HG03558 (cell line): ENCODE results near the gene SEMA3C.

Experiments
- ATAC-seq: cut with Tn5 transposase; IDR thresholded peaks from one replicate; pipeline ENCODE4 v1.9.1; 2021; ENCODE audit warnings: moderate number of reproducible peaks; ENCODE audit not compliant: unreplicated experiment; ENCODE audit errors: extremely low read depth

SEMA3C gene

DNA sequence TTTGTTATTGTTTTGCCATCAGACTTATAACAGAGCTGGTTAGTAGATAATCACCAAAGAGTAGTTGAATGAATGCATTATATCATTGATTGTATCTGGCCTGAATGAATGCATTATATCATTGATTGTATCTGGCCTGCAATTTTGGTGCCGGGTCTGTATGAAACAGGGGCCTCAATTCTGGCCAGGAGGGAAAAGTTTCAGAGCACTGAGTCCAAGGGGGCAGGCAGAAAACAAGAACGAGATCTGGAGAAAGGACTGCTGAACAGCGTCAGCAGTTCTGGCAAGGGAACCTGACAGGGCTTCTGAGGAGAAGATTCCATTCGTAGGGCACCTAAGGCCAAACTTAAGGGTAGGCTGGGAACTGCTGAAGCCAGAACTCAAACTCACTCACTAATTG is 128.0 kb downstream of the SEMA3C start:
- no peak for ATAC-seq

DNA sequence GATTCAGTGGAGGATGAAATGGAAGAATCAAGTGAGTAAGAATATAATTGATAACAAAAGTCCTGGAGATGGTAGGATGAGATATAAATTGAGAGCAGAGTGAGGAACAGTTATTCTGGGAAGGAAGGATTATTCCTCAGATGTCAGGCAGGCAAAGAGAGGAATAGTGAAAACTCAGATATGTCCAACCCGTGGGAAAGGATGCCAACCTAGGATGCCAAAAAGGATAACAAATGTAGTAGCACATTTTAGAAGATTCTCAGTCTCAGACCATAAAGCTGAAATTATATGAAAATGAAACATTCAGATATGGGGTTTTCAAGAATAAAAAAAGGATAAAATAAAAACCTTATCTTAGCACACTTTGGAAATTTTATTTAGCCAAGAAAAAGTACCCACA is 131.1 kb downstream of the SEMA3C start:
- ATAC-seq: no peak

DNA sequence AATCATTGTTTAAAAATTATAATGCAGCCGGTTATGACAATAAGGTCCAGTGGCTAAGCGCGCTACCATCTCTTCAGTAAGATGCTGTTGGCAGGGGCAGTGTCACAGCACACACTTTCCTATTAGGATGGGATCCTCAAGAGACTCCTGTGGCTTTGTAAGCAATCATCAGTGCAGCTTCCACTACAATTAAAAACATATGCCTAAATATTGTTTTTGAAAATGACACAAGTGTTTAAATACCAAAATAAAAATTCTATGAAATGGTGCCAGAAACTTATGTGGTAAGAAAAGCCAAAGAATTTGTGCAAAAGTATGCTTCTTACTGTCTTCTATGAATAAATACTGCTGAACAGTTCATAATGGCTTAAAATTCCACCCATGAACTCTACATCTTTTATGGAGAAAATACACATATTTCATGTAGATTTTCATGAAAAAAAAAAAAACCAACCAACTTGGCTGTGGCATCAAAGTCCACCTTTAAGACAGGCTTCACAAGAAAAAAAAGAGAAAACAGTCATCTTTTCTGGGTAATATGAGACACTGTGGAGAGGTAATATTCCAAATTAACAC is 132.8 kb downstream of the SEMA3C start:
- ATAC-seq: no peak

- no peak for ATAC-seq
Measured at GRCh38 chr7:80785276-80785675, 133.6 kb downstream of the SEMA3C start.

- ATAC-seq: no peak
Measured at GRCh38 chr7:80783678-80784327, 135.0 kb downstream of the SEMA3C start.

DNA sequence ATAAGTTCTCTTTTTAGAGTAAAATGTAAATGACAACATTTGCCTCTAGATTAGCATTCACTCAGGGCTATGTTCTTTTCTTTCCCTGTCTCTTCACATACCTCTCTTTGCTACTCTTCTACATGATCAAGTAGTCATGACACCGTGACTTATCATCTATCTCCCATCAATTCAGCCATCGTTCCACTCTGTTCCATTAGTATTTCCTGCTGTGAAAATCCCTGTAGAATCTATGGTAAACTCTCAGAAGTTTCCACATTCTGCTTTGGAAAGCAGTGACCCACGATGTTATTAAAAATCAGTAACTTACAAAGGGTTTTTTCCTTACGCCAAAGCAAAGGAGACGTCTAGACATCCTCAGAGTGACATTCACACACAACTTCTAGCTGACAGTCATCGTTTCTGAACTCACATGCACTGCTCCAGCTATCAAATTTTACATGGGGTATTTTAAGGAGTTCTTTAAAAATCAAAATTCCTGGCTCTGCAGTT is 135.6 kb downstream of the SEMA3C start:
- ATAC-seq: no peak

DNA sequence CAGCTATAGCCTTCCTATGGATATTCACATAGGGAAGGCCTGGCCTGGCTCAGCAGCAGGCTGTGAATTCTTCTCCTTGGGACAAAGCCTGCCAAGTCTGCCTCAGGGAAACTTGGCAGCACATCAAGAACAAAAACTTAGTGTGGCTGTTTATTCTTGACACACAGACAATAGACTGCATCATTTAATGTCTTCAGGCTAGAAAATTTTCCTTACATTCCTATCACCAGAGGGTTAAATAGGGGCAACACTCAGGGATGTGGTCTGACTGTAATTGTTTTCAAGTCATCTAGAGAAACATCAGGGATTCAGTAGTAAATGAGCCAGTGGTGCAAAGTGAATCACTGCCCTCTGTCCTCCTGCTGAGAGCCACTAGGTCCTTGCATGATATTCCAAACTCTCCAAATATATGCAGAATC is 137.3 kb downstream of the SEMA3C start:
- ATAC-seq: no peak

- ATAC-seq: no peak
Measured at GRCh38 chr7:80781146-80781545, 137.7 kb downstream of the SEMA3C start.

DNA sequence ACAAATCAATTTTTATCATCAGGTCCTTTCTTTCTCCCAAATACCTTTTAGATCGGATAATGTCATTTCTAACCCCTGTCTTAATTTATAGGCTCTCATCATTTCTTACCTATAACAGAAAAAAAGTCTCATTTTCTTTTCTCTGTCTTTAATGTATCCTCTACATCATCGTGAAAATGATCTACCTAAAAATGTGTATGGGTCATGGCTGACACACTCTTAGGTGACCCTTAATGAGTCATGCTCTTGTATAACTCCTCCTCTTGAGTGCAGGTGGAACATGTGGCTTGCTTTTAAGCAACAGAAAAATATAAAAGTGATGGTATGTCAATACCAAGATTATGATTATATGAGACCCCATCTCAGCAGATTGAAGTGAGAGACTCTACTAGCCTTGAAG is 139.4 kb downstream of the SEMA3C start:
- ATAC-seq: no peak

- no peak for ATAC-seq
Measured at GRCh38 chr7:80775897-80776296, 143.0 kb downstream of the SEMA3C start.

DNA sequence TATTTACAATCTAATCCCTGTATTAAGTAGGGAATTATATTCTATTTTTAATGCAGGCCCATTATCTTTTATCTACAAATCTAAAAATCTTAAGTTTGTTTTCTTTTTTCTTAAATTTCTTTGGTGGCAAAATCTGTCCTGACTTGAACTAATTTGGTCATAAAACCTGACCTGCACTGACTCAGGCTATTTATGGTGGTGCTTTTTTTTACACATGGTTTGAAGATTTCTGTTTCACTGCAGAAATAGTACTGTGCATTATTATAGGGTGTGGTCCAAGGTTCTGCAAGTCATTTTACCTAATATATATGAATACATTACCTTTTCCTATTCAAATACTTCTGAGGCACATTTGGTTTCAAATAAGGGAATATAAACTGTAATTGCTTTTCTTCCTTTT is 143.4 kb downstream of the SEMA3C start:
- ATAC-seq: no peak

- ATAC-seq: no peak
Measured at GRCh38 chr7:80774843-80775242, 144.0 kb downstream of the SEMA3C start.

GRCh38 chr7:80773787-80774508 is 144.9 kb downstream of the SEMA3C start:
- no peak for ATAC-seq

DNA sequence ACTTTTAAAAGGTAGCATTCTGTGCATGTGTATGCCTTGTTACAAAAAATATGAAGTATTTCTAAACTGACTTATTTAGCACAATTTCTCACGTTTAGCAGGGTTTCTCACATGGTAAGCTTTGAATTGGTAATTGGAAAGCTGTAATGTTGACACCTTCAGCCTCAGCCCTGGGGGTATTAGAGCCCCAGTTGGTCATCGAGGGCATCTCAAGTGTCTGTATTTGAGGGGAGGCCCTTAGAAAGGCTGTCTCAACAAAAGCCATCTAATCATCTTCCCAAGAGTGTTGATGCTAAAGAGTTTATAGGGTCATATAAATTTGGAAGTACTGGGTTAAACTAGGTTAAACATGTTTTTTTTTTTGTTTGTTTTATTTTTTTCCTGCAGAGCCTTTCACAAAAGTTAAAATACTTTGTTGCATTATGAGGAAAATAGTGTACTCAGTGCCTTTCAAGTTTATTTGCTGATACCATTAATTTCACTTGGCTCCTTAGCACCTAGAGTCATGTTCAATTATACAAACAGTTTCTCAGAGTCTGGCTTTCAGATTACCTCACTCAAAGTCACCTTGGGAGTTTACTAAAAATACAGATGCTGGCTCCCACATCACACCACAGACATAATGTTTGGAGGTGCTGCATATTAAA is 146.4 kb downstream of the SEMA3C start:
- ATAC-seq: no peak

- no peak for ATAC-seq
Measured at GRCh38 chr7:80771523-80771922, 147.3 kb downstream of the SEMA3C start.

GRCh38 chr7:80770675-80771081 is 148.2 kb downstream of the SEMA3C start:
- no peak for ATAC-seq

DNA sequence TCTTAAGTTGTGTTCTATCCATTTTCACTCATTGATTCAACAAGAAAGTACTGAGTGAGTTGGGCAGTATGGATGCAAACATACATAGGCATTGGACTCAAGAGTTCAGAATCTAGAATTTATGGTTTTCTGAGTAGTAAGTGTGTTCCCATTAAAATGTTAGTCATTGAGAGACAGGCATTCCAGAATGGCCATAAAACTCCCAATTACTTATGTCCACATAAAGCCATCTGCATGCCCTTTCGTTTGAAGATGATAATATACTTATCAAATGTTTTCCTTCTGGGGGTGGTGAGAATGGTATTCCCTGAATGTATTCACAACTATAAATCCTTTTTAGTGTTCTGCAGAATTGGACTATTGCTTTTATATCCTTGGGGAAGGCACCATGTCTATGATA is 148.8 kb downstream of the SEMA3C start:
- ATAC-seq: no peak

DNA sequence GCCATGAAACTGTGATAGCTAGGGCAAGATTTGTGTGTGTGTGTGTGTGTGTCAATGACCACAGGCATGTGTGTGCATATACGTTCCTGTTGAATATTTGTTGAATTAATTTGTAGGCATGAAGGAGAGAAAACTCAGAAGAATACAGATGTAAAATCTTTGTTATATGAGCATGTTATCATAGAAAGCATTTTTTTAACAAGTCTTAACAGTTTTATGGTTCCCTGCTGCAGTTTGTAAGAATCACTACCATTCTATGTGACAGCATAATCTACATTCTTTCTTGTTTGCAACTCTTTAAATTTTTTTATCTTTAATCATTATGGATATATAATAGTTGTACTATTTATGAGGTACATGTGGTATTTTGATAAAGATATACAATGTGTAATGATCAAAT is 150.1 kb downstream of the SEMA3C start:
- no peak for ATAC-seq

DNA sequence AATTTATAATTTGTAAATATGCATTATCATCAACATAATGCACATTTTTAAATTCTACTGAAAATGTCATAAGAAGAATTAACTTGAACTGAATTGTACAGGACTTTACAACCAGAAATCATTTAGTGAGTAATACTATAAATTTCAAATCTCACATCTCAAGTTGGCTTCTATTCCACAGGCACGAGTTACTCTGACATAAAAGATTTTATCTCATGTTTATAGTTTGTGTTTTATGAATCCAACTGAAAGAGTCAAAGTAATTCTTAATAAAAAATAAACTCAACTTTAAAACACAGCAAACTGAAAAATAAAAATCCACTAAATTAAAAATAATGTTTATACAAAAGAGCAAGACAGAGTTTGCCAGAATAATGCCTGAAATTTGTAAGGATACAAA is 151.2 kb downstream of the SEMA3C start:
- no peak for ATAC-seq

DNA sequence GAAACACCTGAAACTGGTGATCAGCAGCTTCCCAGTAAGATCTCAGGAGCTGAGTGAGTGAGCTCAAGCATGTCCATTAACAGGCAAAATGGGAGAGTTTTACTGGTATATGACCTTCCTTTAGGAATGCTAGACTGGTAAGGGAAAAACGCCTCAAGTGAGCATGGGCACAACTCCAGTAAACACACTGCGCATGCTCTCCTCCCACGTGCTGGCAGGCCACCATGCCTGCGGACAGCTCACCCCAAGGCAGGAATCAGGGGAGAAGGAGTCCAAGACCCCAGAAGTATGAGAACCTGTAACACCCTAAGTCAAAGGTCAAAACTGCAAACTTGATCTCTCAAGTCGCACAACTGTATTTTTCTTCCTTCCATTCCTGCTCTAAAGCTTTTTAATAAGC is 152.1 kb downstream of the SEMA3C start:
- ATAC-seq: no peak

DNA sequence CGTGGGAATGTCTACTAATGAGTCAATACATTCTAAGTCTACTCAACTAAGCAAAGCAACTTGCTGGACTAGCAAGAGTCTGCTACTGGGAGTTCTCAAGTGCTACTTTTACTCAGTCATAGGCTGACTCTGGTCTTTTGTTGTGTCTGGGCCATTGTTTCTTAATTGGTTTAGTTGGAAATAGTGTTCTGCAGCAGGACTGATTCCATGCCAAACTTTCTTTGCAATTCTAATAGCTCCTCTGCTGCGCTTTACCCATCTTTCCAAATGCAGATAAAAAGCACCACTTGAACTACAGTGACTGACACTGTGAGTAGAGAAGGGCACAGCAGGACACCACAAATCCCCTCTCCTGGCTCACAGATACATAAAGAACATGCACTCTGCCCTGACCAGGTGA is 154.7 kb downstream of the SEMA3C start:
- no peak for ATAC-seq
